UCSD-AML1 (cell line): ENCODE data around the gene TAF6.
A peak's percentile ranks its signal among the peaks of the same experiment; 100 is the strongest.

Experiments
- DNase-seq: peaks from one replicate; lab custom pipeline; 2025; ENCODE audit not compliant: unreplicated experiment; lab: John Stamatoyannopoulos, UW

Gene TAF6

GRCh38 chr7:100098913-100099312, 20.2 kb downstream of the TAF6 start:
- no peak for DNase-seq

GRCh38 chr7:100095704-100096103, 23.5 kb downstream of the TAF6 start:
- no peak for DNase-seq

- DNase-seq = no peak
Observed at GRCh38 chr7:100095289-100095688, 23.9 kb downstream of the TAF6 start.

GRCh38 chr7:100093925-100094486, 25.2 kb downstream of the TAF6 start:
- DNase-seq = no peak

GRCh38 chr7:100093498-100093897, 25.7 kb downstream of the TAF6 start:
- DNase-seq = no peak

GRCh38 chr7:100093054-100093453, 26.1 kb downstream of the TAF6 start:
- DNase-seq = no peak

- peak; percentile 8 for DNase-seq
Observed at GRCh38 chr7:100091411-100092181, 27.6 kb downstream of the TAF6 start.

- no peak for DNase-seq
Observed at GRCh38 chr7:100090527-100091410, 28.4 kb downstream of the TAF6 start.

GRCh38 chr7:100089458-100090196, 29.5 kb downstream of the TAF6 start:
- DNase-seq = no peak

GRCh38 chr7:100088621-100089457, 30.3 kb downstream of the TAF6 start, which contains the start of gene COPS6:
COPS6 (plus strand) TSS chr7:100088969; CDS start chr7:100088991, 22 bp downstream.
- DNase-seq = peak; percentile 64

GRCh38 chr7:100088095-100088620, 31.0 kb downstream of the TAF6 start:
- no peak for DNase-seq

GRCh38 chr7:100087055-100087750, 32.0 kb downstream of the TAF6 start:
- no peak for DNase-seq

- DNase-seq = no peak
Observed at GRCh38 chr7:100085515-100085914, 33.6 kb downstream of the TAF6 start.

- no peak for DNase-seq
Observed at GRCh38 chr7:100082978-100083377, 36.2 kb downstream of the TAF6 start.

GRCh38 chr7:100081535-100082102, 37.5 kb downstream of the TAF6 start, which contains the start of gene ZNF3:
ZNF3 (minus strand) TSS chr7:100081723; CDS start chr7:100077357, 4,366 bp downstream.
- peak; percentile 92 for DNase-seq

- no peak for DNase-seq
Observed at GRCh38 chr7:100080907-100081534, 38.1 kb downstream of the TAF6 start.

GRCh38 chr7:100079024-100079560, 40.1 kb downstream of the TAF6 start:
- no peak for DNase-seq

- DNase-seq = no peak
Observed at GRCh38 chr7:100077205-100077604, 42.0 kb downstream of the TAF6 start.
